NCI-H748 treated with DMSO at 0.1 percent for 48 hours (cell line): ENCODE results near the gene NSD2.

ENCODE experiments used
- DNase-seq: peaks from one replicate; lab custom pipeline; 2025; lab: John Stamatoyannopoulos, UW

Gene NSD2

GRCh38 chr4:1864076-1865008 is 6.9 kb upstream of the NSD2 start:
- no peak for DNase-seq

GRCh38 chr4:1866189-1866661 is 5.0 kb upstream of the NSD2 start:
- DNase-seq, result no peak

- no peak for DNase-seq
Observed at GRCh38 chr4:1868293-1868692, 2.9 kb upstream of the NSD2 start.

- DNase-seq, result no peak
Observed at GRCh38 chr4:1868912-1869311, 2.3 kb upstream of the NSD2 start.

GRCh38 chr4:1869530-1870327 is 1.5 kb upstream of the NSD2 start:
- no peak for DNase-seq

- DNase-seq, result peak; percentile 5
Observed at GRCh38 chr4:1870328-1870577, 940 bp upstream of the NSD2 start.

- no peak for DNase-seq
Observed at GRCh38 chr4:1871471-1872021, 353 bp downstream of the NSD2 start.

- DNase-seq, result no peak
Observed at GRCh38 chr4:1872870-1873269, 1.7 kb downstream of the NSD2 start.

GRCh38 chr4:1873291-1873690 is 2.1 kb downstream of the NSD2 start:
- DNase-seq, result no peak

GRCh38 chr4:1873776-1874175 is 2.6 kb downstream of the NSD2 start:
- no peak for DNase-seq

- no peak for DNase-seq
Observed at GRCh38 chr4:1874201-1874600, 3.0 kb downstream of the NSD2 start.

GRCh38 chr4:1879485-1879884 is 8.3 kb downstream of the NSD2 start:
- DNase-seq, result no peak

GRCh38 chr4:1880332-1880731 is 9.1 kb downstream of the NSD2 start:
- DNase-seq, result no peak

- DNase-seq, result no peak
Observed at GRCh38 chr4:1882850-1883271, 11.7 kb downstream of the NSD2 start.

GRCh38 chr4:1883583-1883982 is 12.4 kb downstream of the NSD2 start:
- DNase-seq, result no peak

GRCh38 chr4:1885414-1885813 is 14.2 kb downstream of the NSD2 start:
- no peak for DNase-seq

- no peak for DNase-seq
Observed at GRCh38 chr4:1887052-1887451, 15.9 kb downstream of the NSD2 start.

- no peak for DNase-seq
Observed at GRCh38 chr4:1890979-1891570, 19.9 kb downstream of the NSD2 start.

- no peak for DNase-seq
Observed at GRCh38 chr4:1895971-1896657, 24.9 kb downstream of the NSD2 start.

- no peak for DNase-seq
Observed at GRCh38 chr4:1896658-1896991, 25.4 kb downstream of the NSD2 start.

- no peak for DNase-seq
Observed at GRCh38 chr4:1898007-1898406, 26.8 kb downstream of the NSD2 start.

- no peak for DNase-seq
Observed at GRCh38 chr4:1898681-1899080, 27.5 kb downstream of the NSD2 start.
